Transverse colon (tissue), 4 donors: ENCODE results near the gene MBOAT1.

ENCODE experiments used
- EP300 ChIP-seq: sonication (generic); formaldehyde crosslinking; IDR thresholded peaks from one replicate; pipeline ENCODE4 v1.6.1; 2017; ENCODE audit warnings: antibody characterized with exemption, low read depth
- POLR2AphosphoS5 ChIP-seq, 3 donors: sonication (generic); formaldehyde crosslinking; IDR thresholded peaks; one replicate each; pipeline ENCODE4 v1.6.1; 2016; ENCODE audit warnings: antibody characterized with exemption in 3 of 3
- TF ChIP-seq, protein P1 (sequence below), 5 experiments: fragments of 200-600 bp in 3 of 5; fragments of 450-650 bp in 2 of 5; sonication (generic) in 3 of 5; IDR thresholded peaks; 1 replicate in 2 of 5; 2 replicates in 3 of 5; pipeline ENCODE4 v1.5.1; 2016 to 2017; ENCODE audit warnings: antibody characterized with exemption in 5 of 5, inconsistent platforms in 3 of 5, mild to moderate bottlenecking in 2 of 5, moderate library complexity in 1 of 5

DNA sequence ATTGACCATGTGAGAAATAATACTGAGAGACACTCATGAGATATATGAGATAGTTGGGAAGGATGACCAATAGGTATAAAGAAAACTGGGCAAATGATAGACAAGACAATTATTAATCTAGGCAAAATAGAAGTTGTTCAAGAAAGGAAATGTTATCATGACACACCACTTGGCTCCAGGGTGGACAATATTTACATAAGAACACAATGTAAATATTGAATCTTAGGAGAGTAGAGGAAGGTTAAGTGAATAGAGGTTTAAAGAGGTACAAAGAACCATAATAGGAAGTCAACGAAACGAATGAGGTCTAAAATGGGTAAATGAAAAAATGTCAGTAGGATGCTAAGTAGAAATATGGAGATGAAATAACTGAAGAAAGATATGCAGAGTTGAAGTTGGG lies 126.5 kb downstream of the MBOAT1 start:
- TF ChIP-seq, protein P1, sequence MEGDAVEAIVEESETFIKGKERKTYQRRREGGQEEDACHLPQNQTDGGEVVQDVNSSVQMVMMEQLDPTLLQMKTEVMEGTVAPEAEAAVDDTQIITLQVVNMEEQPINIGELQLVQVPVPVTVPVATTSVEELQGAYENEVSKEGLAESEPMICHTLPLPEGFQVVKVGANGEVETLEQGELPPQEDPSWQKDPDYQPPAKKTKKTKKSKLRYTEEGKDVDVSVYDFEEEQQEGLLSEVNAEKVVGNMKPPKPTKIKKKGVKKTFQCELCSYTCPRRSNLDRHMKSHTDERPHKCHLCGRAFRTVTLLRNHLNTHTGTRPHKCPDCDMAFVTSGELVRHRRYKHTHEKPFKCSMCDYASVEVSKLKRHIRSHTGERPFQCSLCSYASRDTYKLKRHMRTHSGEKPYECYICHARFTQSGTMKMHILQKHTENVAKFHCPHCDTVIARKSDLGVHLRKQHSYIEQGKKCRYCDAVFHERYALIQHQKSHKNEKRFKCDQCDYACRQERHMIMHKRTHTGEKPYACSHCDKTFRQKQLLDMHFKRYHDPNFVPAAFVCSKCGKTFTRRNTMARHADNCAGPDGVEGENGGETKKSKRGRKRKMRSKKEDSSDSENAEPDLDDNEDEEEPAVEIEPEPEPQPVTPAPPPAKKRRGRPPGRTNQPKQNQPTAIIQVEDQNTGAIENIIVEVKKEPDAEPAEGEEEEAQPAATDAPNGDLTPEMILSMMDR (IDR thresholded peaks at IDR 0.05), result no peak
- TF ChIP-seq POLR2AphosphoS5 (IDR thresholded peaks at IDR 0.05) (no peak), EP300 (no peak)
